Osteoblast (primary cell): ENCODE measurements around the gene SLC44A4. TPM values are rescaled to one million over a fixed set of nuclear protein-coding genes. Genes with fewer than 3 reads are reported as not detected.

Experiments used
- DNase-seq: peaks from one replicate; pipeline ENCODE4 v3.0.0; 2011; ENCODE audit warnings: low spot score, mixed read lengths; ENCODE audit not compliant: insufficient read length; ENCODE audit errors: missing footprints
- H2AFZ ChIP-seq: 2 replicates; pipeline ENCODE4 v1.6.0; 2011; ENCODE audit warnings: mild to moderate bottlenecking, low read length
- H3K27ac ChIP-seq: 2 replicates; pipeline ENCODE4 v1.5.1; 2011; ENCODE audit warnings: mild to moderate bottlenecking, low read depth, low read length, moderate library complexity
- H3K27me3 ChIP-seq: 2 replicates; pipeline ENCODE4 v1.6.0; 2012; ENCODE audit warnings: mild to moderate bottlenecking, control low read depth, inconsistent platforms, low read length, moderate library complexity; ENCODE audit not compliant: insufficient read depth
- H3K36me3 ChIP-seq: 2 replicates; pipeline ENCODE4 v1.5.1; 2011; ENCODE audit warnings: mild to moderate bottlenecking, low read length, control low read depth, moderate library complexity; ENCODE audit not compliant: insufficient read depth
- H3K4me1 ChIP-seq: 2 replicates; pipeline ENCODE4 v1.5.1; 2011; ENCODE audit warnings: mild to moderate bottlenecking, low read length, control low read depth, moderate library complexity; ENCODE audit not compliant: insufficient read depth
- H3K4me2 ChIP-seq: 2 replicates; pipeline ENCODE4 v1.6.0; 2011; ENCODE audit warnings: mild to moderate bottlenecking, low read length; ENCODE audit not compliant: insufficient read depth
- H3K4me3 ChIP-seq: fragments of 200-600 bp; sonication (generic); 3 replicates; pipeline ENCODE4 v1.5.1; 2012; ENCODE audit warnings: mild to moderate bottlenecking, low read length, inconsistent platforms; ENCODE audit not compliant: insufficient read depth
- H3K79me2 ChIP-seq: 2 replicates; pipeline ENCODE4 v1.6.0; 2012; ENCODE audit warnings: mild to moderate bottlenecking, low read length, control low read depth, inconsistent platforms; ENCODE audit not compliant: insufficient read depth
- H3K9me3 ChIP-seq: 2 replicates; pipeline ENCODE4 v1.5.1; 2011; ENCODE audit warnings: low read depth, low read length, control low read depth
- H4K20me1 ChIP-seq: 2 replicates; pipeline ENCODE4 v1.6.0; 2012; ENCODE audit warnings: mild to moderate bottlenecking, low read length, control low read depth; ENCODE audit not compliant: insufficient read depth
- CTCF ChIP-seq: IDR thresholded peaks from 2 replicates; pipeline ENCODE4 v1.5.1; 2011; ENCODE audit warnings: mild to moderate bottlenecking, low read depth, low read length, moderate library complexity; ENCODE audit errors: extremely low read depth
- total RNA-seq: library from RNA; depleted of rRNA; stranded (reverse); fragments of >200 nt; gene quantifications from 2 replicates; pipeline ENCODE4 v1.2.3, GENCODE V29; 2012

The SLC44A4 gene
- total RNA-seq, 1 donor: not detected

DNA sequence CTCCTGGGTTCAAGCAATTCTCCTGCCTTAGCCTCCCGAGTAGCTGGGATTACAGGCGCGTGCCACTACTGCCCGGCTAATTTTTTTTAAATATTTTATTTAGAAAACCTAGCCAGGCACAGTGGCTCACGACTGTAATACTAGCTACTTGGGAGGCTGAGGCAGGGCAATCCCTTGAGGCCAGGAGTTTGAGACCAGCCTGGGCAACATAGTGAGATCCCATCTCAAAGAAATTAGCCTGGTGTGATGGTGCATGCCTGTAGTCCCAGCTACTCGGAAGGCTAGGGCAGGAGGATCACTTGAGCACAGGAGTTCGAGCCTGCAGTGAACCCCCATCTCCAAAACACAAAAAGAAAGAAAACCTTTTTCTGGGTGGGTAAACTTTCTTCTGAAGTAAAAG is 2.4 kb downstream of the SLC44A4 start:
- Histone ChIP-seq H3K4me3 (no peak overlapping the region), H3K4me2 (no peak overlapping the region), H2AFZ (no peak overlapping the region), H4K20me1 (no peaks in the 10 kb centered on the region), H3K27me3 (no peaks in the 10 kb centered on the region), H3K4me1 (peaks cover under 1% of the 10 kb centered on the region), H3K9me3 (no peaks in the 10 kb centered on the region), H3K36me3 (peaks cover 18% of the 10 kb centered on the region), H3K27ac (no peak overlapping the region), H3K79me2 (no peaks in the 10 kb centered on the region)
- no peak for DNase-seq
- TF ChIP-seq CTCF: no peak

DNA sequence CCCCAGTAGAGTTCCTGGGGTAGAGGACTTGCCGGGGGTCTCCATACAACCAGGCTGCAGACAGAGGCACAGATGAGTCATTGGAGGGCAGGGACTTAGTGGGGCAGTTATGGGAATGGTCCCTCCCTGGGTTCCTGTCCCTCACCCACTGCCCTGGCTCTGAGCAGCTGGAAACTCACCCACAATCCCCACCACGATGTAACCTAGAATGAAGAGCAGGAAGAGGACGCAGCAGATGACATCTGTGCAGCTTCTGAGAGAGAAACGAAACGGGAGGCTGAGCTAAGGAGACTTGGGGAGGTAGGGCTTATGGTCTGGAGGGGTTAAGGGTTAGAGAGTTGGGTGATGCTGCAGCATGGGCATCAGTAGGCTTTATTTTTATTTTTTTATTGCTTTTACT is 2.9 kb downstream of the SLC44A4 start:
- H3K27ac ChIP-seq: no peak overlapping the region
- H3K4me2 ChIP-seq: no peak overlapping the region
- no peaks in the 10 kb centered on the region for H3K9me3 ChIP-seq
- no peak for TF ChIP-seq CTCF
- no peaks in the 10 kb centered on the region for H4K20me1 ChIP-seq
- H3K27me3 ChIP-seq: no peaks in the 10 kb centered on the region
- H3K79me2 ChIP-seq: no peaks in the 10 kb centered on the region
- DNase-seq: peak; percentile 37
- peaks cover 4% of the 10 kb centered on the region for H3K4me1 ChIP-seq
- peaks cover 13% of the 10 kb centered on the region for H3K36me3 ChIP-seq
- no peak overlapping the region for H2AFZ ChIP-seq
- no peak overlapping the region for H3K4me3 ChIP-seq

DNA sequence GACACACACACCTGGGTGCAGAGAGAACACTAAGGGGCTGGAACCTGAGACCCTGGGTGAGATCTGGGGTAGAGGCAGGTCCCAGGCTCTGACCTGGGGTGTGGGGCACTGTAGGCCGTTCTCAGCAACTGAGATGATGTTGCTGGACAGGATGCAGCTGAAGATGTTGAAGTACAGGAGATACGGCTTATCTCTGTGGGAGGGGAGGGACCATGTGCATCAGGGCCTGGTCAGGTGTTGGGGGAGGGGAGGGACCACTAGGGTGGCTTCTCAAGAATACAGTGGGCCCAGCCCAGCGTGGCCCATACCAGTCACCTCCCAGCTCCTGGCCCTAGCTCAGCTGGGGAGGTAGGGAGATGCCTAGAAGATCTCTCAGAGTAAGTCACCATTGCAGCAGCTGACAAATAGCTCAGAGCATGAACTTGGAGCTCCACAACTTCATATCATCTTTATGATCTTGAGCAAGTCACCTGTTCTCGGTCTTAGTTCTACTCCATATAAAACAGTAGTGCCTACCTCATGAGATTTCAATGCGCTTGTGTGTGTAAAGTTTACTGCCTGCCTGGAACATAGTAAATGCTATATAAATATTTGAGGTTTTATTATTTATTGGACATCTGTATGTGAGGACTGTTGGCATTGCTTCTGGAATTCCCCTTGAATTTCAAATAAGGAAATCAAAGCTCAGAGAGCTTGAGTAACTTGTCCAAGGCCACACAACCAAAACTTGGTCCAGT is 3.8 kb downstream of the SLC44A4 start:
- Histone ChIP-seq H4K20me1 (no peaks in the 10 kb centered on the region), H3K36me3 (peaks cover 5% of the 10 kb centered on the region), H3K9me3 (no peaks in the 10 kb centered on the region), H3K4me3 (no peak overlapping the region), H3K4me2 (no peak overlapping the region), H3K27ac (no peak overlapping the region), H2AFZ (no peak overlapping the region), H3K27me3 (no peaks in the 10 kb centered on the region), H3K79me2 (no peaks in the 10 kb centered on the region), H3K4me1 (peaks cover 4% of the 10 kb centered on the region)
- peak; percentile 11 for DNase-seq
- no peak for TF ChIP-seq CTCF

DNA sequence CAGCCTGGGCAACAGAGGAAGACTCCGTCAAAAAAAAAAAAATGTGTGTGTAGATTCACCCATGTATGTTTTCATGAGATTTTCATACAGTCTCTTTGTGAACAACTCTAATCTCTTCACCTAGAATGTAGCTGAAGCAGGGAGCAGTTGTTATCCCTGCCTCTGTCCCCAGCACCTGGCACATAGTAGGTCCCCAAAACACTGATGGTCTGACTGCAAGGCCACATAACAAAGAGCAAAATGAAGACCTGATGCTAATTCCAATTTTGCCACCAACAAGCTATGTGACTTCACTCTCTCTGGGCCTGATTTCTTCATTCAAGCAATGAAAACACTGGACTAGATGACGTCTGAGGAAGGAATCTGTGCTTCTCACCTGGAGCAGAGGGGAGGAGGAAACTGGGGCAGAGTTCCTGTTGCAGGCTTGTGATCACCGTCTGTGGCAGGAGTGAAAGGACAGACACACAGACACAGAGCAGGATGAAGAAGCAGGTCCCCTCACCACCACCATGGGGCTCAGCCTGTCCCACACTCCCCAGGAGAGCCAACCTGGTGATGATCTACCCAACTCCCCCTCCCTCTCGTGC is 4.6 kb downstream of the SLC44A4 start:
- Histone ChIP-seq H3K4me1 (peaks cover 4% of the 10 kb centered on the region), H3K4me3 (no peak overlapping the region), H2AFZ (no peak overlapping the region), H3K79me2 (no peaks in the 10 kb centered on the region), H3K4me2 (no peak overlapping the region), H3K27ac (no peak overlapping the region), H3K9me3 (no peaks in the 10 kb centered on the region), H3K36me3 (no peaks in the 10 kb centered on the region), H4K20me1 (no peaks in the 10 kb centered on the region), H3K27me3 (no peaks in the 10 kb centered on the region)
- peak; percentile 23 for DNase-seq
- TF ChIP-seq CTCF: no peak
